K562 (cell line): ENCODE measurements around the gene APOBEC3C.

Experiments
- MLX ChIP-seq, 2 experiments: fragments of 450-650 bp in 1 of 2; sonication (generic) in 1 of 2; formaldehyde crosslinking; conservative IDR thresholded peaks; 2 replicates each; pipeline versions ENCODE4 v1.4.0 to v1.8.1; 2020 to 2022; ENCODE audit warnings: mild to moderate bottlenecking in 1 of 2, missing genetic modification reagents in 1 of 2
- SRSF9 ChIP-seq: fragments of 200-400 bp; formaldehyde crosslinking; IDR thresholded peaks from 2 replicates; pipeline ENCODE4 v1.6.1; 2017; ENCODE audit warnings: low read depth, low read length, borderline replicate concordance
- ZNF184 ChIP-seq: sonication (generic); formaldehyde crosslinking; IDR thresholded peaks from 2 replicates; pipeline ENCODE4 v1.5.0; 2020; ENCODE audit warnings: missing genetic modification reagents
- TF ChIP-seq, protein P1 (sequence below), 3 experiments: IDR thresholded peaks in 2 of 3; conservative IDR thresholded peaks in 1 of 3; 2 replicates each; pipeline ENCODE4 v1.5.1; 2011 to 2012; ENCODE audit warnings: low read length in 3 of 3, mild to moderate bottlenecking in 3 of 3, control low read depth in 2 of 3, improper control_type of control experiment in 1 of 3, inconsistent platforms in 1 of 3, low read depth in 1 of 3, mixed read lengths in 1 of 3, moderate library complexity in 1 of 3; ENCODE audit not compliant: insufficient read depth in 2 of 3
- TF ChIP-seq, protein P2 (sequence below): fragments of 250-450 bp; sonication (Bioruptor Pico); IDR thresholded peaks from 2 replicates; pipeline ENCODE4 v1.5.0; 2020; ENCODE audit warnings: mild to moderate bottlenecking, borderline replicate concordance

- TF ChIP-seq, protein P1, sequence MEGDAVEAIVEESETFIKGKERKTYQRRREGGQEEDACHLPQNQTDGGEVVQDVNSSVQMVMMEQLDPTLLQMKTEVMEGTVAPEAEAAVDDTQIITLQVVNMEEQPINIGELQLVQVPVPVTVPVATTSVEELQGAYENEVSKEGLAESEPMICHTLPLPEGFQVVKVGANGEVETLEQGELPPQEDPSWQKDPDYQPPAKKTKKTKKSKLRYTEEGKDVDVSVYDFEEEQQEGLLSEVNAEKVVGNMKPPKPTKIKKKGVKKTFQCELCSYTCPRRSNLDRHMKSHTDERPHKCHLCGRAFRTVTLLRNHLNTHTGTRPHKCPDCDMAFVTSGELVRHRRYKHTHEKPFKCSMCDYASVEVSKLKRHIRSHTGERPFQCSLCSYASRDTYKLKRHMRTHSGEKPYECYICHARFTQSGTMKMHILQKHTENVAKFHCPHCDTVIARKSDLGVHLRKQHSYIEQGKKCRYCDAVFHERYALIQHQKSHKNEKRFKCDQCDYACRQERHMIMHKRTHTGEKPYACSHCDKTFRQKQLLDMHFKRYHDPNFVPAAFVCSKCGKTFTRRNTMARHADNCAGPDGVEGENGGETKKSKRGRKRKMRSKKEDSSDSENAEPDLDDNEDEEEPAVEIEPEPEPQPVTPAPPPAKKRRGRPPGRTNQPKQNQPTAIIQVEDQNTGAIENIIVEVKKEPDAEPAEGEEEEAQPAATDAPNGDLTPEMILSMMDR (IDR thresholded peaks at IDR 0.05 in 2 of 3, conservative IDR thresholded peaks at IDR 0.05 in 1 of 3; ENCODE audit: insufficient read depth in 2 of 3, low read depth in 1 of 3, low read length in 3 of 3): no peak
- TF ChIP-seq ZNF184: no peak
- TF ChIP-seq MLX (CRISPR knock-in tag; conservative IDR thresholded peaks at IDR 0.05): no peak
- TF ChIP-seq, protein P2, sequence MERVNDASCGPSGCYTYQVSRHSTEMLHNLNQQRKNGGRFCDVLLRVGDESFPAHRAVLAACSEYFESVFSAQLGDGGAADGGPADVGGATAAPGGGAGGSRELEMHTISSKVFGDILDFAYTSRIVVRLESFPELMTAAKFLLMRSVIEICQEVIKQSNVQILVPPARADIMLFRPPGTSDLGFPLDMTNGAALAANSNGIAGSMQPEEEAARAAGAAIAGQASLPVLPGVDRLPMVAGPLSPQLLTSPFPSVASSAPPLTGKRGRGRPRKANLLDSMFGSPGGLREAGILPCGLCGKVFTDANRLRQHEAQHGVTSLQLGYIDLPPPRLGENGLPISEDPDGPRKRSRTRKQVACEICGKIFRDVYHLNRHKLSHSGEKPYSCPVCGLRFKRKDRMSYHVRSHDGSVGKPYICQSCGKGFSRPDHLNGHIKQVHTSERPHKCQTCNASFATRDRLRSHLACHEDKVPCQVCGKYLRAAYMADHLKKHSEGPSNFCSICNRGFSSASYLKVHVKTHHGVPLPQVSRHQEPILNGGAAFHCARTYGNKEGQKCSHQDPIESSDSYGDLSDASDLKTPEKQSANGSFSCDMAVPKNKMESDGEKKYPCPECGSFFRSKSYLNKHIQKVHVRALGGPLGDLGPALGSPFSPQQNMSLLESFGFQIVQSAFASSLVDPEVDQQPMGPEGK (CRISPR knock-in tag): no peak
- TF ChIP-seq SRSF9: no peak
Observed at GRCh38 chr22:39030705-39031104, 16.6 kb downstream of the APOBEC3C start.
